Stimulated activated naive CD8-positive, alpha-beta T cell treated with anti-CD3 and anti-CD28 coated beads, Interleukin-15, Interleukin-2, amounts not matched to agents 100 ng/mL and 50 ng/mL, for 24 hours (primary cell): ENCODE results near the gene CNN2.

Experiments
- H3K27ac Mint-ChIP-seq: one replicate; pipeline ENCODE4 v1.8.0; 2021; ENCODE audit warnings: mild to moderate bottlenecking, mixed read lengths
- H3K27me3 Mint-ChIP-seq: one replicate; pipeline ENCODE4 v1.8.0; 2021; ENCODE audit warnings: mixed read lengths
- H3K36me3 Mint-ChIP-seq: one replicate; pipeline ENCODE4 v1.8.0; 2021; ENCODE audit warnings: low read depth, mixed read lengths
- H3K4me1 Mint-ChIP-seq: one replicate; pipeline ENCODE4 v1.8.0; 2021; ENCODE audit warnings: low read depth, mixed read lengths
- H3K4me3 Mint-ChIP-seq: one replicate; pipeline ENCODE4 v1.8.0; 2021; ENCODE audit warnings: mild to moderate bottlenecking, mixed read lengths
- H3K9me3 Mint-ChIP-seq: one replicate; pipeline ENCODE4 v1.8.0; 2021; ENCODE audit warnings: mixed read lengths

CNN2 gene

DNA sequence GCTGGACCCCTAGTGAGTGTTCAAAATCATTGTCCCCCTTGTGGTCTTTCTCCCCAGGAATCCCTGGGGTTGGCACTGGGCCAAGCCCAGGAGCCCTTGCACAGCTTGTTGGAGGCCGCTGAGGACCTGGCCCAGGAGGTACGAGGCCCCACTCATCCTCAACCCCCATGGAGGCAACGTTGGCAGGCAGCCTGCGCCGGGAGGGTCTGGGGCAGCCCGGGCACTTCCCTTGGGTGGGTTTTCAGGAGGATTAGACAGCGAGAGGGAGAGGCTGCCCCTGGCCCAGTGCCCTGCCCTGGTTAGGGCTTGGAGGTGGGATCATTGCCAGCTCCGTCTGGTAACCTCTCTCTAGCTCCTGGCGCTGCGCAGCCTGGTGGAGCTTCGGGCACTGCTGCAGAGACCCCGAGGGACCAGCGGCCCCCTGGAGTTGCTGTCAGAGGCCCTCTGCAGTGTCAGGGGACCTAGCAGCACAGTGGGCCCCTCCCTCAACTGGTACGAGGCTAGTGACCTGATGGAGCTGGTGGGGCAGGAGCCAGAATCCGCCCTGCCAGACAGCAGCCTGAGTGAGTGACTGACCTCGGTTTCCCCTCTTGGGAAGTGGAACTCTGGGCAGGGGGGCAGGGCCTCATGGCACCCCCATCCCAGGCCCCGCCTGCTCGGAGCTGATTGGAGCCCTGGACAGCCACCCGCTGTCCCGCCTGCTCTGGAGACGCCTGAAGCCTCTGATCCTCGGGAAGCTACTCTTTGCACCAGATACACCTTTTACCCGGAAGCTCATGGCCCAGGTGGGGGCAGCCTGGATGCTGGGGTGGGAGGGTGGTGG is 16.5 kb downstream of the CNN2 start:
- H3K9me3 Mint-ChIP-seq = no peaks in the 10 kb centered on the region
- H3K4me3 Mint-ChIP-seq = no peak overlapping the region
- H3K36me3 Mint-ChIP-seq = peaks cover 6% of the 10 kb centered on the region
- H3K27ac Mint-ChIP-seq = no peak overlapping the region
- peaks cover 37% of the 10 kb centered on the region for H3K4me1 Mint-ChIP-seq
- H3K27me3 Mint-ChIP-seq = no peaks in the 10 kb centered on the region

- no peaks in the 10 kb centered on the region for H3K36me3 Mint-ChIP-seq
Observed at GRCh38 chr19:1045247-1045603, 18.8 kb downstream of the CNN2 start.

GRCh38 chr19:1046117-1046626 is 19.8 kb downstream of the CNN2 start:
- Mint-ChIP-seq H3K27me3 (no peaks in the 10 kb centered on the region), H3K36me3 (no peaks in the 10 kb centered on the region), H3K27ac (no peak overlapping the region), H3K9me3 (no peaks in the 10 kb centered on the region), H3K4me3 (no peak overlapping the region), H3K4me1 (peaks cover 4% of the 10 kb centered on the region)

More at GRCh38 chr19:1045247-1045603, 18.8 kb downstream of the CNN2 start:
- no peak overlapping the region for H3K4me3 Mint-ChIP-seq
- no peaks in the 10 kb centered on the region for H3K27me3 Mint-ChIP-seq
- H3K27ac Mint-ChIP-seq = no peak overlapping the region
- H3K9me3 Mint-ChIP-seq = no peaks in the 10 kb centered on the region
- H3K4me1 Mint-ChIP-seq = peaks cover 14% of the 10 kb centered on the region

DNA sequence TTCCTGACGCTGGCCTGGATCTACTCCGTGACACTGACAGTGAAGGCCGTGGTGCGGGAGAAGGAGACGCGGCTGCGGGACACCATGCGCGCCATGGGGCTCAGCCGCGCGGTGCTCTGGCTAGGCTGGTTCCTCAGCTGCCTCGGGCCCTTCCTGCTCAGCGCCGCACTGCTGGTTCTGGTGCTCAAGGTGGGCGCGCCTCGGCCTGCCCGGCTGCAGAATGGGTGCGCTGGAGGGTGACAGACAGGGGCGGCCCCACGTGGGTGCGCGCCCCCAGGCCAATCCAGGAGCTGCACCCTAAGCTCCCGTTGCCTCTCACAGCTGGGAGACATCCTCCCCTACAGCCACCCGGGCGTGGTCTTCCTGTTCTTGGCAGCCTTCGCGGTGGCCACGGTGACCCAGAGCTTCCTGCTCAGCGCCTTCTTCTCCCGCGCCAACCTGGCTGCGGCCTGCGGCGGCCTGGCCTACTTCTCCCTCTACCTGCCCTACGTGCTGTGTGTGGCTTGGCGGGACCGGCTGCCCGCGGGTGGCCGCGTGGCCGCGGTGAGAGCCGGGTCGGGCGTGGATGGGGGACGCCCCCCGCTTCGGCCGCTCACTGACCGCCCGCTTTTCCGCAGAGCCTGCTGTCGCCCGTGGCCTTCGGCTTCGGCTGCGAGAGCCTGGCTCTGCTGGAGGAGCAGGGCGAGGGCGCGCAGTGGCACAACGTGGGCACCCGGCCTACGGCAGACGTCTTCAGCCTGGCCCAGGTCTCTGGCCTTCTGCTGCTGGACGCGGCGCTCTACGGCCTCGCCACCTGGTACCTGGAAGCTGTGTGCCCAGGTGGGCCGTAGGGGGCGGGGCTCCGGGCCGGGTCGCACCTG is 20.7 kb downstream of the CNN2 start:
- Mint-ChIP-seq H3K36me3 (no peaks in the 10 kb centered on the region), H3K9me3 (no peaks in the 10 kb centered on the region), H3K27ac (no peak overlapping the region), H3K4me1 (no peaks in the 10 kb centered on the region), H3K27me3 (no peaks in the 10 kb centered on the region), H3K4me3 (no peak overlapping the region)

DNA sequence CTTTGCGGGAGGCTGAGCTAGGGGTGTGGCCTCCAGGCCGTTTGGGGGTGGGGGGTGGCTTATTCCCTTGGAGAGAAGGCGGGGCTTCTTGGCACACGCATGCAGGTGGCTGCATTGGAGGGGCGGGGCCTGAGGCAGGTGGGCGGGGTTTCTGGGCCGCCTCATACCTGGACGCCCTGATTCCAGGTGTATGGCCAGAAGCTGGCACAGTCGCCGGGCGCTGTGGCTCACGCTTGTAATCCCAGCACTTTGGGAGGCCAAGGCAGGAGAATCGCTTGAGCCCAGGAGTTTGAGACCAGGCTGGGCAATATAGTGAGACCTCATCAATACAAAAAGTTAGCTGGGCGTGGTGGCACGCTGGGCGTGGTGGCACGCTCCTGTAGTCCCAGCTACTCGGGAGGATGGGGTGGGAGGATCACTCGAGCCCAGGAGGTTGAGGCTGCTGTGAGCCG is 21.3 kb downstream of the CNN2 start:
- H3K36me3 Mint-ChIP-seq = no peaks in the 10 kb centered on the region
- H3K27ac Mint-ChIP-seq = no peak overlapping the region
- H3K4me1 Mint-ChIP-seq = no peaks in the 10 kb centered on the region
- H3K9me3 Mint-ChIP-seq = no peaks in the 10 kb centered on the region
- no peak overlapping the region for H3K4me3 Mint-ChIP-seq
- no peaks in the 10 kb centered on the region for H3K27me3 Mint-ChIP-seq

DNA sequence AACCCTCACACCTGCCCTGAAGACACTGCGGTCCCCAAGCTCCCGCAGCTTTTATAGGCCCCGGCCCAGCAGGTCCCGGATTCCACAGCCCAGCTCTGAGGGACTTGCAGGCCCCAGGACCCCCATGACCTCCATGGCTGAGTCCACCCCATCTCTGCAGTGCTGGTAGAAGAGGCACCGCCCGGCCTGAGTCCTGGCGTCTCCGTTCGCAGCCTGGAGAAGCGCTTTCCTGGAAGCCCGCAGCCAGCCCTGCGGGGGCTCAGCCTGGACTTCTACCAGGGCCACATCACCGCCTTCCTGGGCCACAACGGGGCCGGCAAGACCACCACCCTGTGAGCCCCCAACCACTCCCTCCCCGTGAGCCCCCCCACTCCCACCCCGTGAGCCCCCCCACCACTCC is 22.7 kb downstream of the CNN2 start:
- H3K27me3 Mint-ChIP-seq = no peaks in the 10 kb centered on the region
- no peaks in the 10 kb centered on the region for H3K36me3 Mint-ChIP-seq
- no peaks in the 10 kb centered on the region for H3K4me1 Mint-ChIP-seq
- H3K27ac Mint-ChIP-seq = no peak overlapping the region
- no peaks in the 10 kb centered on the region for H3K9me3 Mint-ChIP-seq
- H3K4me3 Mint-ChIP-seq = no peak overlapping the region

GRCh38 chr19:1049800-1050199 is 23.4 kb downstream of the CNN2 start:
- Mint-ChIP-seq H3K36me3 (no peaks in the 10 kb centered on the region), H3K27ac (no peak overlapping the region), H3K4me3 (no peak overlapping the region), H3K27me3 (no peaks in the 10 kb centered on the region), H3K9me3 (no peaks in the 10 kb centered on the region), H3K4me1 (no peaks in the 10 kb centered on the region)

GRCh38 chr19:1050989-1051788 is 24.8 kb downstream of the CNN2 start:
- Mint-ChIP-seq H3K27ac (no peak overlapping the region), H3K4me3 (no peak overlapping the region)

GRCh38 chr19:1051791-1052190 is 25.4 kb downstream of the CNN2 start:
- H3K4me1 Mint-ChIP-seq = no peaks in the 10 kb centered on the region
- H3K27me3 Mint-ChIP-seq = no peaks in the 10 kb centered on the region
- no peak overlapping the region for H3K4me3 Mint-ChIP-seq
- no peak overlapping the region for H3K27ac Mint-ChIP-seq
- no peaks in the 10 kb centered on the region for H3K9me3 Mint-ChIP-seq
- H3K36me3 Mint-ChIP-seq = peaks cover 6% of the 10 kb centered on the region

More at GRCh38 chr19:1050989-1051788, 24.8 kb downstream of the CNN2 start:
- Mint-ChIP-seq H3K9me3 (no peaks in the 10 kb centered on the region), H3K27me3 (no peaks in the 10 kb centered on the region), H3K4me1 (no peaks in the 10 kb centered on the region), H3K36me3 (no peaks in the 10 kb centered on the region)

GRCh38 chr19:1052349-1052975 is 26.1 kb downstream of the CNN2 start:
- peaks cover 3% of the 10 kb centered on the region for H3K4me1 Mint-ChIP-seq
- no peaks in the 10 kb centered on the region for H3K9me3 Mint-ChIP-seq
- H3K36me3 Mint-ChIP-seq = peaks cover 10% of the 10 kb centered on the region
- H3K27ac Mint-ChIP-seq = no peak overlapping the region
- H3K4me3 Mint-ChIP-seq = no peak overlapping the region
- no peaks in the 10 kb centered on the region for H3K27me3 Mint-ChIP-seq

DNA sequence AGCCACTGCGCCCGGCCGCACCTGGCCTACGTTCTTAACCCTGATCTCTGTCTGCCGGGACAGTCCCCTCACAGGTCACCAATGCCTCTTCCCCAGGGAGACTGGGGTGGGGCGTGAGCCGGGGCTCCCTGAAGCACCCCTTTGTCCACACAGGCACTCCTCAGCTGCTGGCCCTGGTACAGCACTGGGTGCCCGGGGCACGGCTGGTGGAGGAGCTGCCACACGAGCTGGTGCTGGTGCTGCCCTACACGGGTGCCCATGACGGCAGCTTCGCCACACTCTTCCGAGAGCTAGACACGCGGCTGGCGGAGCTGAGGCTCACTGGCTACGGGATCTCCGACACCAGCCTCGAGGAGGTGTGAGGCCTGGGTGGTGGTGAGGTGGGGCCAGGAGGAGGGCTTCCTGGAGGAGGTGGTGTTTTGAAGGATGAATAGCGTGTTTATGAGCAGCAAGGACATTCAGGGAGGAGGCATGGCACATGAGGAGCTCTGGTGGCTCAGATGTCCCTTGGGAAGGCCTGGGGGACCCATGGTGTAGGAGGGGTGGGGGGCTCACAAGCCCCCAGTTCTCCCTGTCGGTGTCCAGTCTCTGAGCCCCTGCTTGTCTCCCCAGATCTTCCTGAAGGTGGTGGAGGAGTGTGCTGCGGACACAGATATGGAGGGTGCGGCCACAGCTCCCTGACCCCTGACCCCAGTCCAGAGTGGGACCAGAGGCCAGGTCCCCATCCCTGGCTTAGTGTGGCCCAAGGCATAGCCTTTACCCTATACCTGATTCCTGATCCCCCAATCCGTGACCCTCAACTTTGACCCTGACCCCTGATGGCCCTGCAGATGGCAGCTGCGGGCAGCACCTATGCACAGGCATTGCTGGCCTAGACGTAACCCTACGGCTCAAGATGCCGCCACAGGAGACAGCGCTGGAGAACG is 27.0 kb downstream of the CNN2 start:
- Mint-ChIP-seq H3K36me3 (peaks cover 12% of the 10 kb centered on the region), H3K27me3 (no peaks in the 10 kb centered on the region), H3K4me1 (peaks cover 12% of the 10 kb centered on the region), H3K9me3 (no peaks in the 10 kb centered on the region), H3K4me3 (no peak overlapping the region), H3K27ac (no peak overlapping the region)

DNA sequence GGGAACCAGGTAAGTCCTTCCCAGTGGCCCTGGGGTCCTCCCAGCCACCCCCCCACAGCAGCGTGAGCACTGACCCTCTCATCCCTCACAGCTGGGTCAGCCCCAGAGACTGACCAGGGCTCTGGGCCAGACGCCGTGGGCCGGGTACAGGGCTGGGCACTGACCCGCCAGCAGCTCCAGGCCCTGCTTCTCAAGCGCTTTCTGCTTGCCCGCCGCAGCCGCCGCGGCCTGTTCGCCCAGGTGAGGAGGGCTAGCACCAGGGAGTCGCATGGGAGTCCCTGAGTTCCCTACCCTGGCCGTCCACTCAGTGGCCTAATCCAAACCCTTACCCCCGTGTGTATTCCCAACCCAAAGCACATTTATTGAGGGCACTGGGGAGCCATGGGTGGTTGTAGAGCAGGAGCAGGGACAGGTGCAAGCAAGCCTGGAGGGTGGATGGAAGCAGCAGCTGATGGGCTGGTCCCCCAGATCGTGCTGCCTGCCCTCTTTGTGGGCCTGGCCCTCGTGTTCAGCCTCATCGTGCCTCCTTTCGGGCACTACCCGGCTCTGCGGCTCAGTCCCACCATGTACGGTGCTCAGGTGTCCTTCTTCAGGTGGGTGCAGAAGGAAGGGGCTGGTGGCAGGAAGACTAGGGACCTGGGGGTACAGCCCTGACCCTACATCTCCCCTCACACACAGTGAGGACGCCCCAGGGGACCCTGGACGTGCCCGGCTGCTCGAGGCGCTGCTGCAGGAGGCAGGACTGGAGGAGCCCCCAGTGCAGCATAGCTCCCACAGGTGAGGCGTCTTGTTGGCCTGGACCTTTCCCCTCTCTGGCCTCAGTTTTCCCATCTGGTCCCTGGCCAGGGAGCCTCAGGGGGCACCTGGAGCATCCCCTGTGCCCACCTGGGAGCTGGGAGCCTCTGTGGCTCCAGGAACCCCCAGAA is 28.0 kb downstream of the CNN2 start:
- Mint-ChIP-seq H3K27ac (no peak overlapping the region), H3K9me3 (no peaks in the 10 kb centered on the region), H3K4me1 (peaks cover 13% of the 10 kb centered on the region), H3K36me3 (peaks cover 12% of the 10 kb centered on the region), H3K27me3 (no peaks in the 10 kb centered on the region), H3K4me3 (no peak overlapping the region)

DNA sequence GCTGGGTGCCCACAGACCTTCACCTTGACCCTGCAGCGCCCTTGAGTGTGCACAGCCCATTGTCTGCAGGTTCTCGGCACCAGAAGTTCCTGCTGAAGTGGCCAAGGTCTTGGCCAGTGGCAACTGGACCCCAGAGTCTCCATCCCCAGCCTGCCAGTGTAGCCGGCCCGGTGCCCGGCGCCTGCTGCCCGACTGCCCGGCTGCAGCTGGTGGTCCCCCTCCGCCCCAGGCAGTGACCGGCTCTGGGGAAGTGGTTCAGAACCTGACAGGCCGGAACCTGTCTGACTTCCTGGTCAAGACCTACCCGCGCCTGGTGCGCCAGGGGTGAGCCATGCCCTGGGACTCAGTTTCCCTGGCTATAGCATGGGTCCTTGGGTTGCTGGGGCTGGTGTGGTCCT is 28.6 kb downstream of the CNN2 start:
- Mint-ChIP-seq H3K36me3 (peaks cover 12% of the 10 kb centered on the region), H3K27me3 (no peaks in the 10 kb centered on the region), H3K27ac (no peak overlapping the region), H3K4me1 (peaks cover 13% of the 10 kb centered on the region), H3K4me3 (no peak overlapping the region), H3K9me3 (no peaks in the 10 kb centered on the region)
